Measurements from ENCODE around the gene ASB4. TPM values are rescaled to one million over a fixed set of nuclear protein-coding genes. Genes with fewer than 3 reads are reported as not detected.
A peak's percentile ranks its signal among the peaks of the same experiment; 100 is the strongest.
"Not testable (repeated sequence)": the region's sequence is repeated elsewhere in the genome, so short reads cannot be mapped to it uniquely, and the experiment has no call there.

ASB4 gene
- total RNA-seq, 1 donor from 2014 or later = 8.7 TPM

DNA sequence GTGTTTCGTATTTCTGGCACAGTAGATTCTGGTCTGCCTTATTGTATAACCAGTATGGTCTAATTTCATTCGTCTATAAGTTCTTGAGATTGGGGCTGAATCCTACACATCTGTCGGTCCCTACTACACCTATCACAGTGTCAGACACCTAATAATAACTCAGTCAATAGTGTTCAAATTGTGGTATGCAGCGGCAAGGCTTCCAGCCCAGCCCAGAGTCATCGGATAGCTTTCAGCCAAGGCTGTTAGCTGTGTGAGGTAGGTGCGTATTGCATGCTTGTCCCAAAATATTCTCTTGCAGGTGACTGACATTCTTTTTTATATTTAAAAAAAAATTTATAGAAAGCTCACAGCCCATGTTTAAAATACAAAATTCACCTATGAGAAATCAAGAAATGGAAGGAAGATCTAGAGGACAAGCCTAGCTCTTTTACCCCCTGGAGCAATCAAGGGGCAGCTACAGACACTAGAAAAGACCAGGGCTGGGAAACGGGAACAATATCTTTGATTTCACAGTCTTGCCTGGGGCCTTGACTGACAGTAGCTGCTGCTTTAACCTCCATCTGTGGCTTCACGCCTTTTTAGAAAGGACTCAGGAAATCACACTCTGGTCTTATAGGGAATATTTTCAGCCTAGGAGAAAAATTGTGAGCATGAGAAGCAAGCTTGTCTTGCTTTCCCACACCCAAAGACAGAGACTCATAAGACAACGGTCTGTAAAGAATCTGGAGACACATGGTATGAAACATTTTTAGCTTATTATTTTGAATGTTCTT lies 9.5 kb upstream of the ASB4 start:
- intact Hi-C loops (cut with micrococcal nuclease) = loop anchor here (10.0 kb wide), 1 partner anchor 161 kb away; no protein-coding TSS in a partner anchor
- ATAC-seq (no peak), DNase-seq (no peak)

DNA sequence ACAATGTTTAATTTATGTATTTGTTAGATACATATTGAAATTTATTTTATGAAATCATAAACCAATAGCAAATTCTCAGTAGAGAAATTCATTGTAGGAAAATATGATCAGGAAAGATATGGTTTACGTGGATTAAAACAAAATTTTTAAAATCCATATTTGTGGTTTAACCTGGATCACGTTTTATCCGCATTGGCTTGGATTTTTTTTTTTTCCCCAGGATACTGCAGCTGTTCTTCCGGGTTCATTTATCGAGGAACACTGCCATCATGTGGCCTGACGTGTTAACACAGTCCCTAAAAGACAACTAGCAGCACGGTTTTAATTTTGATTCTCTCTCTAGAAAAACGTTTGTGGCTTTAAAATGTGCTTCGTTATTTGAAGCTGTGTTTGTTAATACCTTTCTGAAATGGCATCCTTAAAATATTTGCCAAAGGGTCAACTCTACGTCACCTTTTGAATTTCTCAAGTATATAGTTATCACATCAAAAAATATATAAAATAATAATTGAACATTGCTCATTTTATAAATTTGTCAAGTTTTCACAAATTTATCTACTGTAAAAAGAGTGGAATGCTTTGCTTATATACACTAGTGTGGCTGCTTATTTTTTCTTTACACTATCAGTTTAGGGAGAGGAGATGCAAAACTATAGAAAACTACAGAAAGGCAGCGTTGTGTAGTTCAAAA lies 8.7 kb upstream of the ASB4 start:
- DNase-seq (peak; percentile 54), ATAC-seq (peak; percentile 76)
- intact Hi-C loops (cut with micrococcal nuclease) = loop anchor here (10.0 kb wide), 1 partner anchor 162 kb away; no protein-coding TSS in a partner anchor

DNA sequence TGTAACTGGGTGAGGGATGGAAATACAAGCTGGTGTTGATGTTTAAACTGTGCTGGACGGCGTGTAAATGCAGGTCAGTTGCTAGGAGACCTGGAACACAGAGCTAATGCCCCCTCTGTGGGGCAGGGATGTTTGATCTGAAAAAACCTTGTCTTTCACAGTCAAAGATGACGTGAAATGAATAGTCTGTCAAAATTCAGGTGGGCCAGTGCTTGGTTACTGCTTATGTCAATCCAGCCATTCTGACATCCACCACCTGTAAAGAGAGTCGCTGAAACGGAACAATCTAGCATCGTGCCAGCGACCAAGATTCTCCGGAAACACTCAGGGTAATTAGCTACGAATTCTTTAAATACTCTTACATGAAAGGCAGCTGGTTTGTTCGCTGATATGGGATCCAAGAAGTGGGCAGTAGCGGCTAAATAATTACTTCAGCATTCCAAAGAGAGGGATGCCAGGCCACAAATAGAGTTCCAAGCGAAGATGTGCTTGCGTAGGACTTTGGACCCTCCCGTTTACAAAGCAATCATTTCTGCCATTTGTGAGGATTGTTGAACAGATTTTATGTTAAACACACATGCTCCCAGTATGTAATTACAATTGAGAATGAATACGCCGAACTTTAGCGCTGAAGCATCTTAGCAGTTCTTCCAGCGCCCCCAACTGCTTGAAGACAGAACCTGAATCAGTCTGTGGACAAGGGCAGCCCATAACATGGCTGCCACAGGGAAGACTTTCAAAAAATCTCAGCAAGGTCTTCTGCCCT lies 7.3 kb upstream of the ASB4 start:
- ATAC-seq = peak; percentile 59
- no peak for DNase-seq
- intact Hi-C loops (cut with micrococcal nuclease) = loop anchor here (10.0 kb wide), 1 partner anchor 164 kb away; no protein-coding TSS in a partner anchor

DNA sequence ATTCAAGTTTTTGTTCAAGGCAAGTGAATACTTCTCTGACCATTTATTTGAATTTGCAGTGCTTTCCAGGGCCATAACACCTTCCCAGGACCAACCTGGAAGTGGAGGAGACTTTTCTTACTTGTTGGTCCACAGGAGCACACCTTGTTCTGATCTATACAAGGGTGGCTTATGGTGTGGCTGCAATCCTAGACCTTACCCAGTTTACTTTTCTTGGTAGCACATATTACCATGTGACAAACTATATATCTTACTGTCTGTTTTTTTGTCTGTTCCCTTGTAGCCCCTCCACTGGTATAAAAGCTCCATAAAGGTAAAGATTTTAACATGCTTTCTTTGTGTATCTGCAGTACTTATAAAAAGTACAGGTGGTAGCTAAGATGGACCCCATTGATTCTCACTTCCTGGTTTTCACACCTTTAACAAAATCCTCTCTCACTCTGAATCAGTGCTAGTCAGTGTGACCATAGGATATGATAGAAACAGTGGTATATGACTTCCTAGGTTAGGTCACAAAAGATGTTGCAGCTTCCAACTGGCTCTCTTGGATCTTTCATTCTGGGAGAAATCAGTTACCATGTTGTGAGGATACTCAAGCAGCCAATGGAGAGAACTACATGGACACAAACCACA lies 5.6 kb upstream of the ASB4 start:
- no peak for ATAC-seq
- intact Hi-C loops (cut with micrococcal nuclease) = loop anchor here (10.0 kb wide), 1 partner anchor 165 kb away; no protein-coding TSS in a partner anchor

DNA sequence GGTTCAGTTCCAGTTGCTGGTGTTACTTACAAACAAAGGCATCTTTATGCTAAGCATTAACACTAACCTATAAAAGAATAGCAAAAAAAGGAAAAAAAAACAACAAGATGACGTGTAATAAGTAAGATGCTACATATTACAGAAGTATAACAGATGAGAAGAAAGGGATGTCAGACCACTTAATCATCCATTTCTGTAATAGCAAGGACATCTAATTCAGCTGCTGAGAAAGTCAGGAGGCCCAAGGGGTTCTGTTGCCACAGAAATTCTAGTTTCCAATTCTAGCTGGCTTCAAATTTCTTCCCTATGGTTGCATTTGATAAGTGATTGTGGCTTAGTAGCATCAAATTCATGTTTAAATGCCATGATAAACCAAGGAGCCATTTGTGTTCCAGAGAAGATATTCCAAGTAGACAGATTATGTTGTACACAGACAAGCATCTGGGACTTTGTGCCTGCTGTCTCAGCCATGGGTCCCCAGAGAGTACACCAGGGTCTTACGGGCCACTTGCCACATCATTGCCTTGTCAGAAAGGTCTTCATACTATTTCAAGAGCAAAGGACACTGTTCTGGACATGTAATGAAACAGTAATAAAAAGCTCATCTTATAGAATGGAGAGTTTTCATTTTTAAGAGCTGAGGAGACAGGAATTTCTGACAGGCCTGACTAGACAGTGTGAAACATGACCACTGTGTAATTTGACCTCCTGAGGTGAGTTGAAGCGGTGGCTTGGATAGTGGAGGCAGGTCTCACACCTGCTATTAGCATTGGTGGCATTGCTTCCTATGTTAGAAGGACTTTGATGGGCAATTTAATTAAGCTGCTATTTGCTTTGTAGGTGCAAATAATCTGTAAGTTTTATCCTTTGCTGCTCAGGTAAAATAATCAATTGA lies 4.2 kb upstream of the ASB4 start:
- intact Hi-C loops (cut with micrococcal nuclease) = no loop called here
- DNase-seq = no peak
- no peak for ATAC-seq

More for the DNA sequence above, 5.6 kb upstream of the ASB4 start:
- DNase-seq = no peak

DNA sequence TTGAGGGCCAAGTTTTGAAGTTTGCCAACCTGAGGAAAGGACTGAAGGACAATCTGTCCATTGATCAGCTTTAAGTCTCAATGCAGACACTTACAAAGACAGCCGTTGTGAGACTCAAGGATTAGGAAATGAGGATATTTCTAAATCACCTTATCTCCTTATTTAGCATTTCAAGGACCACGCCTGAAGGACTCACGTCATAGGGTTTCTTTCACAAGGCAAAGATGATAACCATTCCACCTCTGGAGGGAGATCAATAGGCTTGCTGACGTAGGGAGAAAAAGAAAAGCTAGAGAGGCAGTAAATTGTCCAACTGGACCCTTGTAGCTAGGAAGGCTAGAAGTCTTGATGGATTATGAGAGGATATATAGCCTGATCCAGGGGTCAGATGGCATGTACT lies 3.3 kb upstream of the ASB4 start:
- ATAC-seq (no peak), DNase-seq (no peak)
- intact Hi-C loops (cut with micrococcal nuclease) = no loop called here

DNA sequence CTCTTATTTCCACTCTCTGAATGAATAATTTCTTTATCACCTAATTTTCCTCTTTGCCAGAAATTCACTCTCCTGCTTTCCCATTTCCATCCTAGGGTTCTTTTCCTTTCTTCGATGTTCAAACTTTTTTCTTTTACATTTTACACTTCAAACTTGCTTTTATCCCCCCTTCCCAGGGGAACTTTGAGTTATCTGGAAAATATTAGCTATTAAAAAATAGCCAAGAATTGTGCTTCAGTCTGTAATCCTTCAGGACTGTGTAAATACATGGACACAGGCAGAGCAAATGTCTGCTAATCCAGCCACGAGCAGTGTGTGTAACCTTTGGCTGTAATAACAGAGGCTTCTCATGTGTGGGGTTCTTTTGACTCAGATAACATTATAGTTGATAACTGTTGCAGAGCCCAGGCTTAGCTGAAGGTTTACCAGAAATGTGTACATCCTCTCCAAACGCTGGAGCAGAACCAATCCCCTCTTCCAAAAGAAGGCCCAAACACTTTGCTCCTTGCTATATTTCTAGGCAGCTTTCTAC lies 4.6 kb downstream of the ASB4 start:
- ATAC-seq = peak; percentile 67
- no peak for DNase-seq
- intact Hi-C loops (cut with micrococcal nuclease) = no loop called here

DNA sequence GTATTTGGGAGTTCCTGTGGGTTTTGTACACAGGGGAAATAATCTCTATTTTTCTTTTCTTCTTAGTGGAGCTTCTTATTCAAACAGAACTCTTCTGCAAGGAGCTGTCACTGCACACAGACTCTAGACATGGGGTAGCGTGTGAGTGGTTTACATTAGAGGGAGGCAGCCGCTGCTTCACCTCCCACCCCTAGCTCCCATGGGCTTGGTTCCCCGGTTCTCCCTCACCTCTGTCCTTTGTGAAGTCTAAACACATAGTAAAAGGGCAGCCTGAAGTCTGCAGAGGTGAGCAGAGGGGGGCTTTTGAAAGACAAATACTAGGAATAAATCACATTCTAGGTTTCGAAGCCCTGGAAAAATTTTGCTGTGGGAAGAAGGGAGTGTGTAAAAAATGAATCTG lies 5.5 kb downstream of the ASB4 start:
- intact Hi-C loops (cut with micrococcal nuclease) = no loop called here
- DNase-seq = no peak
- ATAC-seq = no peak

DNA sequence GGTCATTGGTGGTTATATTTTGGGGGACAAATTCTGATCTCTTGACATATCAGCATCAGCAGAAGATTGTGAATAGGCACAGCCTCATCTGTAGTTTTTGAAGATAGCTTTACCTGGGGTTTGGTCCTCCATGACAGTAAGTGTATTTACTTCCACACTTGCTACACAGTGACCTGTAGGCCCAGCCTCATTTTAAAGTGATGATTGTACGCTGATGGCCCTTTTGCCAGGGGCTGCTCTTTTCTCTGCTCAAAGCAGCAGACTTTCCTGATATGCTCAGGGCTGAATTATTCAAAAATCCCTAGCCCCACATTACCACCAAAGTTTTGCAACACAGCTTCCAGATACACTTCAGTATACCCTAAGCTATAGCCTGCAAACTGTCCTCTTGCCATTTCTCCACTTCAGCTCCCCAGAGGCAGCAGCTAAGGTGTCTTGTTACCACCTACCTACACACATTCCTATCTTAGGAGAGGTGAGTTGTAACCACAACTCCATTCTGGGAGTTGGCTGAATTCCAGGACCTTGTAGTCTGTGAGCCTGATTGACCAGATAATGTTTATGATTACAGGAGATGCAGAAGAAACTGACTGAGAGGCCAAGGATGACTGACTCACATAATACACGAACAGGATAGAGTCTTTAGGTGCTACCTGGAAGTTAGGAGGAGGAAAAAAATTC lies 6.0 kb downstream of the ASB4 start:
- ATAC-seq = no peak
- no peak for DNase-seq
- intact Hi-C loops (cut with micrococcal nuclease) = no loop called here

DNA sequence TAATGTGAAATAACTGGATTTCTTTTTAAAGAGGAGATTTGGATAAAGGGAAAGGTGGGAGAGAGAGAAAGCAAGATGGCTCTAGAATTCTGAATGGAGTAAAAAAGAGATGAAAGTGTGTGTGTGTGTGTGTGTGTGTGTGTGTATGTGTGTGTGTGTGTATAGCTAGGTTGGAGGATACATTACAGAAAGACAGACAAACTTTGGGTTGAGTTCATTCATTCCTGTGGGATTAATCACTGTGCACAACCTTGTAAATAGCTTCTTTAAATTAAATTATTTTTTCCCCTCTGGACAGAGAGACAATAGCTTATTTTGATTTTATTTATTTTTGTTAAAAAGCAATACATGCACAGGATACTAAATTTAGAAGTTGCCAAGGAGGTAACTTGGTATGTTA lies 7.5 kb downstream of the ASB4 start:
- ATAC-seq (no peak), DNase-seq (no peak)
- intact Hi-C loops (cut with micrococcal nuclease) = no loop called here

DNA sequence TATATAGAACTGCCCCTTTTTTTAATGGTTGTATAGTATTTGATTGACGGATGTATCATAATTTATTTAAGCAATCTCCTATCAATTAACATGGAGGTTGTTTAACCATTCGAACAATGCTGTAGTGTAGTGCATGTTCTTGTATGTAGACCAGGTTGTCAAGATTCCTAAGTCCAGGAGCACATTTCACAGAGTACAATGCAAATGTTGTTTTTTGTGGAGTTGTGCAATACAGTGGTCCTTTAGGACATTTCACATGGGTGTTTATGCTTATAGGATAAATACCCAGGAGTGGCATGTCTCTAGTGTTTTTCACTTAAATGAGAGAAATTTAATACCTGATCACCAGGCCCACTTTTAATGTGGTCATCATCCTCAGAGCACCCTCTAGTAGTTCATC lies 8.1 kb downstream of the ASB4 start:
- DNase-seq (no peak), ATAC-seq (no peak)
- intact Hi-C loops (cut with micrococcal nuclease) = no loop called here

DNA sequence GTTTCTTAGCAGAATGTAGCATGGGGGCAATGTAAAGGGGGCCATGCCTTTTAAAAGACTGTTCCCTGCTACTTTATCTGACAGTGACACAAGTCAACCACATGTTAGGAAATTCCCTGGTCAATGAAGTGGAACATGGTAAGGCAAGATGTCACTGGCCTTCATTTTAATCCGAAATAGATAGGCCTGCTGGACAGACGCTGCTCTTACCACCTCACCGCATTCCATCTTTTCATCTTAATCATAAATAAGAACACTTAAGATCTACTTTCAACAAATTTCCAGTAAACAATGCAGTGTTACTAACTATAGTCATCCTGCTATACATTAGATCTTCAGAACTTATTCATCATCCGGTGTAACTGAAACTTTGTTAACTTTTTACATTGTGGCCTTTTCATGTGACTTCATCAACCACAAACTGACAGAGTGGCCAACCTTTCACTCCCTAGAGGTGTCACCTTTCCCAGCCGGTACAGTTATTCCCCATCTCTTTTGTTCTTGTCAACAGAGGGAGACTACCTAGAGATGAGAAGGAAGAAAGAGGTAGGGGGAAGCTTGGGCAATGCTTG lies 15.6 kb downstream of the ASB4 start:
- DNase-seq (no peak), ATAC-seq (no peak)
- intact Hi-C loops (cut with micrococcal nuclease) = no loop called here

DNA sequence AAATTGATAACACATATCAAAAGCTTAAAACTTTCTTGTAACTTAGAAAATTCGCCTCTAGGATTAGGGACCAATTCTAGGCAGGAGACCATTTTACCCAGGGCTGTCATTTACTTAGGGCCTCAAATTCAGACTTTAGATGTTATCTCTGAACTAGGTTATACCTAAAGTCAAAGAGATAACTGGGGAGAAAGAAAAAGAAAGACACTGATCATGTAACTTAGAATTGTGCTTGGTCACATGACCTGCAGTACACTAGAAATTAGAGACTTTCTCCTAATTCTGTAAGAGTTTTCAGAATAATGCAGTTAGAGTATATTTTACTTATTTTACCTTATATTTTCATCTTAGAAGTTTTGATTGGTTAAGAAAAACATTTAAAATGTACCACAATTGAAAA lies 16.7 kb downstream of the ASB4 start:
- DNase-seq = no peak
- intact Hi-C loops (cut with micrococcal nuclease) = no loop called here
- no peak for ATAC-seq

DNA sequence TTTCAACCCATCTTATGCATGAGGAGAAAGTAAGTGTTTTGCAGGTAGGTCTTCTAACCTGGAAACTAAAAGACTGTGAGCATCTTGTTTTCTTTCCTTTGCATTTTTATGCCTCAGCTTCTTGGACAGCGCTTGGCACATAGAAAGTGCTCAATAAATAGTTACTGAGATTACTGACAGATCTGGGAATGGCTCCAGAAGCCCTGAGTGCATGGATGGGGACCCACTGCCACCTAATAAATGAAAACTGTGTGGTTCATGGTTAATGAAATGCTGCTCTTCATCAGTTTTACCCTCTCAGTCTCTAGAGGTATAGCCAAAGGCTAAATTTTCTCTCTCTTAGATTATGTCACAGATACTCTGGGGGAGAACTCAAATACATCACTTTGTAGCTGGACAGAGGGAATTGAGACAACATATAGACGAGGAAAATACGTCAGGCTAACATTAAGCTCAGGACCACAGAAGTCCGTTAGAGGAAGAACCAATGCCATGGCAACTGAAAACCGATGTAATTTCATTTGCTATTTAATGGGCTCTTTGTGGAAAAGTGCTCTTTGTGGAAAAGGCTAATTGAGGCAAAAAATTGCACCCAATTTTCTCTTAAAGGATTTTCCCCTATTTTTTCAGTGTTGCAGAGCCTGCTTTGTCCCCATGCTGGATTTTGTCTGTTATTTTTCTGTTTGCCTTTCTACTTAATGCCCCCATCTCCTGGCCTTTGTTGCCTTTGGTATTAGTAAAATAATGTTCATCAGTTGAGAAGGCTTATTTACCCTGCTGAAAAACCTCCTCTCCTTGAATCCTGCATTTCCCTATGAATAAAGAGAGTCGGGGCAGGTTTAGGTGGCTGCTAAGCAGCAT lies 17.8 kb downstream of the ASB4 start:
- intact Hi-C loops (cut with micrococcal nuclease) = no loop called here
- ATAC-seq = no peak
- no peak for DNase-seq

DNA sequence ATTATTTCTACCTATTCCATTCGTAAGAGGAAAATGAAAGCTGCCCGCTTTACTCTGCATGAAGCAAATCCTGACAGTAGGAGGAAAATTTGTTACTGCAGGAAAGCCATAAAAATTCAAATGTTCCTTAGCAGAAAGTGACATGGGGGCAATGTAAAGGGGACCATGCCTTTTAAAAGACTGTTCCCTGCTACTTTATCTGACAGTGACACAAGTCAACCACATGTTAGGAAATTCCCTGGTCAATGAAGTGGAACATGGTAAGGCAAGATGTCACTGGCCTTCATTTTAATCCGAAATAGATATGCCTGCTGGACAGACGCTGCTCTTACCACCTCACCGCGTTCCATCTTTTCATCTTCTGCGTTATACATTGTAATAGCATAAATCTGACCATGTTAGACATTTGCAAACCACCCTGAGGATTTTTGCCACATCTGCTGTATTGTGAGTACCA lies 18.4 kb downstream of the ASB4 start:
- intact Hi-C loops (cut with micrococcal nuclease); DNase-seq; ATAC-seq: not testable (repeated sequence)

DNA sequence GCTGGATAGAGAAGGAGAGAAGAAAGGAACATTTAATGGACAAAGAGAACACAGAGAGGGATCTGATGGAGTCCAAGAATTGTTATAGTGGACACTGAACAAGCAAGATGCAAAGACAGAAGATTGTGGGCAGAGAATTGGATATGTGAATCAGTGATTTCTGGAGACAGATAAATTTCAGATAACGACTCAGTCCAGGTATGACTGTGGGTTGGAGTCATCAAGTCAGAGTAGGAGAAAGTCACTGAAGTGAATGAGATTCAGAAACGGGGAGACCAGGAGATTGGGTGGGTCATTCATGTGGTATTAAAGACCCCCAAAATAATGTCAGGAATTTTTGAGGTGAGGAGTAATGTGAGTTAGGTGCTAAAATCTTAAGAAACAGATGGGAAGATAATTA lies 23.0 kb downstream of the ASB4 start:
- no peak for ATAC-seq
- DNase-seq = no peak
- intact Hi-C loops (cut with micrococcal nuclease) = no loop called here
